ENCODE results near the gene FPGS.

DNA sequence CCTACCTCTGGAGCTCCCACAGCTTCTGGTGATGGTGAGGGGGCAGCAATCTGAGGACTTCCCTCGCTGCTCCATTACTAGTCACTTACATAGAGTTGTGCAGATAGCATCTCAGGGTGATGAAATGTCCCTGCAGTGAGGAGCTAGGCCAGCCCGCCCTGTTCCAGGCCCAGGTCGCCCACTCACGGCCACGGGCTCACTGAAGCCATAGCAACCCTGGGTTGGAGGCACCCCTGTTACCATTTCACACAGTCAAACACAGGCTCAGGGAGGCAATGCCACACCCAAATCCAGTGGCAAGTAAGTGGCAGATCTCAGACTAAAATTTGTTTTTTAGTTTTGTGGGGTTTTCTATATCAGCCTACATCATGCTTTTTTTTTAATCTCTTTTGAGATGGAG, 43.8 kb upstream of the FPGS start:
- TF ChIP-seq TAF1 (IDR thresholded peaks at IDR 0.05; ENCODE audit: borderline replicate concordance, insufficient read depth, low read length) (no peak), SIN3A (IDR thresholded peaks at IDR 0.05; ENCODE audit: borderline replicate concordance, insufficient read depth, low read length) (no peak), POLR2AphosphoS5 (IDR thresholded peaks at IDR 0.05; ENCODE audit: low read depth, low read length) (no peak)
- TF ChIP-seq, protein P1, sequence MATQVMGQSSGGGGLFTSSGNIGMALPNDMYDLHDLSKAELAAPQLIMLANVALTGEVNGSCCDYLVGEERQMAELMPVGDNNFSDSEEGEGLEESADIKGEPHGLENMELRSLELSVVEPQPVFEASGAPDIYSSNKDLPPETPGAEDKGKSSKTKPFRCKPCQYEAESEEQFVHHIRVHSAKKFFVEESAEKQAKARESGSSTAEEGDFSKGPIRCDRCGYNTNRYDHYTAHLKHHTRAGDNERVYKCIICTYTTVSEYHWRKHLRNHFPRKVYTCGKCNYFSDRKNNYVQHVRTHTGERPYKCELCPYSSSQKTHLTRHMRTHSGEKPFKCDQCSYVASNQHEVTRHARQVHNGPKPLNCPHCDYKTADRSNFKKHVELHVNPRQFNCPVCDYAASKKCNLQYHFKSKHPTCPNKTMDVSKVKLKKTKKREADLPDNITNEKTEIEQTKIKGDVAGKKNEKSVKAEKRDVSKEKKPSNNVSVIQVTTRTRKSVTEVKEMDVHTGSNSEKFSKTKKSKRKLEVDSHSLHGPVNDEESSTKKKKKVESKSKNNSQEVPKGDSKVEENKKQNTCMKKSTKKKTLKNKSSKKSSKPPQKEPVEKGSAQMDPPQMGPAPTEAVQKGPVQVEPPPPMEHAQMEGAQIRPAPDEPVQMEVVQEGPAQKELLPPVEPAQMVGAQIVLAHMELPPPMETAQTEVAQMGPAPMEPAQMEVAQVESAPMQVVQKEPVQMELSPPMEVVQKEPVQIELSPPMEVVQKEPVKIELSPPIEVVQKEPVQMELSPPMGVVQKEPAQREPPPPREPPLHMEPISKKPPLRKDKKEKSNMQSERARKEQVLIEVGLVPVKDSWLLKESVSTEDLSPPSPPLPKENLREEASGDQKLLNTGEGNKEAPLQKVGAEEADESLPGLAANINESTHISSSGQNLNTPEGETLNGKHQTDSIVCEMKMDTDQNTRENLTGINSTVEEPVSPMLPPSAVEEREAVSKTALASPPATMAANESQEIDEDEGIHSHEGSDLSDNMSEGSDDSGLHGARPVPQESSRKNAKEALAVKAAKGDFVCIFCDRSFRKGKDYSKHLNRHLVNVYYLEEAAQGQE (IDR thresholded peaks at IDR 0.05; ENCODE audit: insufficient read depth in 1 of 2, low read depth in 2 of 2, low read length in 2 of 2): no peak
